NCI-H460 (cell line): ENCODE measurements around the gene MKRN2. TPM values are rescaled to one million over a fixed set of nuclear protein-coding genes. Genes with fewer than 3 reads are reported as not detected.
"Not testable (repeated sequence)": the region's sequence is repeated elsewhere in the genome, so short reads cannot be mapped to it uniquely, and the experiment has no call there.

Source experiments
- DNase-seq: peaks from one replicate; pipeline ENCODE4 v3.0.0-alpha.2; 2016; ENCODE audit warnings: low read depth; ENCODE audit errors: extremely low read depth
- small RNA-seq, 2 experiments: library from RNA; depleted of rRNA; stranded (forward); fragments of <200 nt; gene quantifications; one replicate each; pipeline ENCODE3, GENCODE V24; 2014
- total RNA-seq: library from RNA; depleted of rRNA; stranded (reverse); fragments of >200 nt; shearing (Covaris generic); gene quantifications from 2 replicates; pipeline ENCODE4 v1.2.3, GENCODE V29; 2014; rRNA removed

MKRN2 gene
- total RNA-seq, 1 experiment from 2014 or later = 25.1 TPM

DNA sequence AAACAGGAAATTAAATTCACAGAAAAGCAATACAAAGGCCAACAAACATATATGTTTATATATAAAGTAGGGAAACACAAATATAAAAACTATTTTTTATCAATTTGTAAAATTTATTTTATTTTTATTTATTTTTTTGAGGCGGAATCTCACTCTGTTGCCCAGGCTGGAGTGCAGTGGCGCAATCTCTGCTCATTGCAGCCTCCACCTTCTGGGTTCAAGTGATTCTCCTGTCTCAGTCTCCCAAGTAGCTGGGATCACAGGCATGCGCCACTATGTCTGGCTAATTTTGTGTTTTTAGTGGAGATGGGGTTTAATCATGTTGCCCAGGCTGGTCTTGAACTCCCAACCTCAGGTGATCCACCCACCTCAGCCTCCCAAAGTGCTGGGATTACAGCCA is 68.1 kb downstream of the MKRN2 start:
- DNase-seq = not testable (repeated sequence)

DNA sequence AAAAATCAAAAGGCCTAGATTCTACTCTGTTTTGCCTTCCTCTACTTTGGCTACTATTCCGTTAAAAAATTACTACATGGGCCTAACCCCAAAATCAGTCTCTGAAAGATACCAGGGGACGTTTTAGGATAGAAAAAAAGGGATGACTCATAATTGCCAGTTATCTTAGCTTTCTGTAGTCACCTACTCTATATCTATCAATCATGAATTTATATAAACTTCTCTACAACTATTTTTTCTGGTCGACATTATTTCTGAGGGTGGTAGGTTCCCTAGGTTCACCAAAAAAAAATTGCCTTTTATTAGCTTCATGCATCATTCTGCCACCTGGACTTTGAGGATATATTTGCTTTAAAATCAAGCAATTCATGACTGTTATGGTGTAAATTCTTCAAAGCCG is 70.5 kb downstream of the MKRN2 start:
- no peak for DNase-seq

DNA sequence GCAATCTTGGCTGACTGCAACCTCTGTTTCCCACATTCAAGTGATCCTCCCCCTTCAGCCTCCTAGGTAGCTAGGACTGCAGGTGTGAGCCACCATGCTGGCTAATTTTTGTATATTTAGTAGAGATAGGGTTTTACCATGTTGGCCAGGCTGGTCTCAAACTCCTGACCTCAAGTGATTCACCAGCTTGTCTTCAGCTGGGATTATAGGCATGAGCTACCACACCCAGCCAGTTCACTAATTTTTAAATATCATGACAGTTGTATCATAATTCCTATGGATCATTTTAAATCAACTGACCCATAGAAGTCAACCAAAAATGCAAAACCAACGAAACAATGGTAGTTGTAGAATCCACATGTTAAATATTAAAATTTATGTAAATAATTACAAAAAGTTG is 71.9 kb downstream of the MKRN2 start:
- no peak for DNase-seq

DNA sequence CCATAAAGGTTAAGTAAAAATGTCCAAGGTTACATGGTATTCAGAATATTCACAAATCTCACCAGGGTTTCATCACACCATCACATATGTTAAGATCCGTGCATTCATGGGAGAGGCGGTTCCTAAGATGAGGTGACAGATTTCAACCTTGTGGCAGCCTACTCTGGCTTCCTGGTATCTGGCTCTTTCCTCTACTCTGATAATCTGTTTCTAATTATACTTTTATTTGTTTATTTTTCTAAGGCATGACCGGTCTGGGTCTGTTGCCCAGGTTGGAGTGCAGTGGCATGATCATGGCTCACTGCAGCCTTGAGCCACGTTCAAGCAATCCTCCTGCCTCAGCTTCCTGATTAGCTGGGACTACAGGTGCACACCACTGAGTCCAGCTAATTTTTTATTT is 72.7 kb downstream of the MKRN2 start:
- DNase-seq = no peak

DNA sequence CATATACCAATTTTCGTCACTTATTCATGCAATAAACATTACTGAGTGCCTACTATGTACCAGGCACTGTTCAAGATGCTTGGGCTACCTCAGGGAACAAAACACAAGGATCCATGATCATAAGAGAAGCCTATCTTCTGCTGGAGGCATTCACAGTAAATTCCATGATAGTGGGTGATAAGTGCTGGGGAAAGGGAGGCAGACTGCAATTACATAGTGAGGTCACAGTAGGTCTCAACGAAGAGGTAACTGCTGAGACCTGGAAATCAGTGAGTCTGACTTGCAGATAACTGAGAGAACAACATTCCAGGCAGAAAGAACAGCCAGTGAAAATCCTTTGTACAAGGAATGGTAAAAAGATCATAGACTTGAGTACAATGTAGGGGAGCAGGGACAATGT is 73.4 kb downstream of the MKRN2 start:
- no peak for DNase-seq

DNA sequence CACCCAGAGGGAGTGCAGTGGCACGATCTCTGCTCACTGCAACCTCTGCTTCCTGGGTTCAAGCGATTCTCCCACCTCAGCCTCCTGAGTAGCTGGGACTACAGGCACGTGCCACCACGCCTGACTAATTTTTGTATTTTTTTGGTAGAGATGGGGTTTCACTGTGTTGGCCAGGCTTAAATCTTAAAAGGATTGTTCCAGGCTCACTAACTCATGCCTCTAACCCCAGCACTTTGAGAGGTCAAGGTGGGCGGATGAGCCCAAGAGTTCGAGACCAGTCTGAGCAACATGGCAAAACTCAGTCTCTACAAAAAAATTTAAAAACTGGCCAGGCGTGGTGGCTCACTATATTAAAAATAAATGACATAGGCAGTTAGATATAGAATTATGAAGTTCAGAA is 74.0 kb downstream of the MKRN2 start:
- DNase-seq = not testable (repeated sequence)

DNA sequence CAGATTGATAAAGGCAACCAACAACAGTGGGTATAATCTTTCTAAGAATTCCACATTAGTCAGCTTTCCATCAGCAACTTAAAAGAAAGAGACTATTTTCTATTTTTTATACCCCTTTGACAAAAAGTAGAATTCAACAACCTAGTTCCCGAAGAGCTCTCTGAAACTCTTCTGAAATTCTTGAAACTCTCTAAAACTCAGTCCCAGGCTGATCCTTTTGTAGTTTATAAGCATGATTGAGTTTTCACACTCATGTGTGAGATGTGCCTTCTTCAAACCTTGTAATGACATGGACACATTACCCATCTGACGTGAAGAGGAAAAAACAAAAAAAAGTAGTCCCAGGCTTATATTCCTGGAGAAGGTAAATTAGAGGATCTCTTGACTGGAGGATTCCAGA is 75.6 kb downstream of the MKRN2 start:
- DNase-seq = no peak

DNA sequence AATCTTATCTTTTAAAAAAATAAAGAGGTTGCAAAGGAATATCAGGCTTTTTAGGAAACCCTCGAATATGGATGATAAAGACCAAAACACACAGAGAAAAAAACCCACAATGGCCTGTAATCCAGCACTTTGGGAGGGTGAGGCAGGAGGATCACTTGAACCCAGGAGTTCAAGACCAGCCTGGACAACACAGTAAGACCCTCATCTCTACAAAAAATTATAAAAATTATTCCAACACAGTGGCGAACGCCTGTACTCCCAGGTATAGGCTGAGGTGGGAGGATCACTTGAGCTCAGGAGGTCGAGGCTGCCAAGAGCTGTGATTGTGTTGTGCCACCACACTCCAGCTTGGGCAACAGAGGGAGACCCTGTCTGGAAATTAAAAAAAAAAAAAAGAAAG is 76.2 kb downstream of the MKRN2 start:
- no peak for DNase-seq

Small RNAs within 50 kb of the gene (small RNA-seq; reads per million reads assigned to genes)
- gene RF00017 (0 reads per million in 2 experiments), gene RNA5SP123 (0 to 0.06 reads per million in 2 experiments), gene RNU6-377P (0 reads per million in 2 experiments)

Other genes starting within 250 kb of the MKRN2 start
- gene TSEN2, start 72.6 kb upstream of the MKRN2 start, total RNA-seq = 20.2 and 22.1 TPM in 2 replicates
- not detected in 2 replicates for gene MKRN2OS, start 11.6 kb upstream of the MKRN2 start, total RNA-seq
- 47.7 and 47.8 TPM in 2 replicates for gene RAF1, start 107.0 kb downstream of the MKRN2 start, total RNA-seq
- 0.25 and 0.72 TPM in 2 replicates for gene TMEM40, start 202.2 kb downstream of the MKRN2 start, total RNA-seq
- 0.12 and 0.57 TPM in 2 replicates for gene CAND2, start 239.6 kb downstream of the MKRN2 start, total RNA-seq